GM12878 (cell line): ENCODE measurements around the gene VMP1.
A peak's percentile ranks its signal among the peaks of the same experiment; 100 is the strongest.

Source experiments
- CTCF ChIP-seq, 3 experiments: IDR thresholded peaks in 2 of 3; conservative IDR thresholded peaks in 1 of 3; 2 replicates each; pipeline ENCODE4 v1.5.1; 2011; ENCODE audit warnings: low read depth in 3 of 3, low read length in 3 of 3, mild to moderate bottlenecking in 3 of 3, control low read depth in 2 of 3, moderate library complexity in 2 of 3, inconsistent platforms in 1 of 3, mixed read lengths in 1 of 3; ENCODE audit not compliant: control insufficient read depth in 2 of 3, insufficient read depth in 1 of 3; ENCODE audit errors: extremely low read depth in 1 of 3
- POLR2AphosphoS5 ChIP-seq: IDR thresholded peaks from 2 replicates; pipeline ENCODE4 v1.6.1; 2011; ENCODE audit warnings: mild to moderate bottlenecking, low read length, inconsistent platforms
- RAD51 ChIP-seq: fragments of 450-650 bp; IDR thresholded peaks from 2 replicates; pipeline ENCODE4 v1.6.1; 2016; ENCODE audit warnings: moderate library complexity, mild to moderate bottlenecking, inconsistent platforms
- TBL1XR1 ChIP-seq: IDR thresholded peaks from 2 replicates; pipeline ENCODE4 v1.6.1; 2012; ENCODE audit warnings: low read depth, low read length, improper control_type of control experiment
- ZBTB33 ChIP-seq: fragments of 450-650 bp; IDR thresholded peaks from 2 replicates; pipeline ENCODE4 v1.6.1; 2017; ENCODE audit warnings: mild to moderate bottlenecking

- TF ChIP-seq CTCF (IDR thresholded peaks at IDR 0.05 in 2 of 3, conservative IDR thresholded peaks at IDR 0.05 in 1 of 3; ENCODE audit: control insufficient read depth in 2 of 3, extremely low read depth in 1 of 3, insufficient read depth in 1 of 3, low read depth in 3 of 3, low read length in 3 of 3) (peak in 2 of 3 experiments; percentile 15 to 26; a peak in 1 of 6 replicates), RAD51 (no peak), TBL1XR1 (no peak), ZBTB33 (no peak), POLR2AphosphoS5 (no peak; the same call in 1 of the 2 replicates)
Observed at GRCh38 chr17:59786213-59786535, 78.7 kb downstream of the VMP1 start.
